AG09319 (cell line): Measurements from ENCODE around the gene FHAD1.

Source experiments
- DNase-seq: peaks from one replicate; pipeline ENCODE4 v3.0.0-alpha.2; 2010; ENCODE audit warnings: low read depth; ENCODE audit errors: extremely low read depth
- TF ChIP-seq, protein P1 (sequence below): IDR thresholded peaks from 2 replicates; pipeline ENCODE4 v1.5.1; 2011; ENCODE audit warnings: low read depth, mild to moderate bottlenecking, inconsistent platforms, low read length, moderate library complexity

Gene FHAD1

DNA sequence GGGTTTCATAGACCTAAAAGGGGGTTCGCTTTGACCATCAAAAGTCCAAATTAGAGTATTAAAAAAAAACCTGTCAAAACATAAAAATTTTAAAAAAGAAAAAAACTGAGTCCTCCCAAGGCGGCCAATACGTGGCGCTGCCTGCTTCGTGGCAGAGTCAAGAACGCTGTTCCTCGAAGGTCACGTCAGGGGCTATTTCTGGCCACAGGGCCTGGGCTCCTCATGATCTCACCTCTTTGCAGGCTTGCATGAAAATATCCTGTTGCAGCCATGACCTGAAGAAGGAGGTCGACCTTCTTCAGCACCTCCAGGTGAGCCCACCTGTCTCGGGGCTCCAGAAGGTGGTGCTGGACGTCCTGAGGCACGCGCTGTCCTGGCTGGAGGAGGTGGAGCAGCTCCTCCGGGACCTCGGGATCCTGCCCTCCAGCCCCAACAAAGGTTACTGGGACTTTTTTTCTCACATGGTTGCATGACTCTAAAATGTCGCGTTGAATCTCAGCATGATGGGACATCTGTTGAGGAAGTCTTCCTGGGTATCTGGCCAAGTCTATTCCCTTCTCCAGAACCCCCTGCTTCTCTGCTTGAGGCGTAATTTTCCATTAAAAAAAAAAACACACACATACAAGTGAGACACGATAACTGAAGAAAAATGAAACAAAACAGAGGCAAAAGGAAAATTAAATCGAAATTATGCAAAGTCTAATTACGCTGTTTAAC is 82.2 kb downstream of the FHAD1 start:
- no peak for DNase-seq
- TF ChIP-seq, protein P1, sequence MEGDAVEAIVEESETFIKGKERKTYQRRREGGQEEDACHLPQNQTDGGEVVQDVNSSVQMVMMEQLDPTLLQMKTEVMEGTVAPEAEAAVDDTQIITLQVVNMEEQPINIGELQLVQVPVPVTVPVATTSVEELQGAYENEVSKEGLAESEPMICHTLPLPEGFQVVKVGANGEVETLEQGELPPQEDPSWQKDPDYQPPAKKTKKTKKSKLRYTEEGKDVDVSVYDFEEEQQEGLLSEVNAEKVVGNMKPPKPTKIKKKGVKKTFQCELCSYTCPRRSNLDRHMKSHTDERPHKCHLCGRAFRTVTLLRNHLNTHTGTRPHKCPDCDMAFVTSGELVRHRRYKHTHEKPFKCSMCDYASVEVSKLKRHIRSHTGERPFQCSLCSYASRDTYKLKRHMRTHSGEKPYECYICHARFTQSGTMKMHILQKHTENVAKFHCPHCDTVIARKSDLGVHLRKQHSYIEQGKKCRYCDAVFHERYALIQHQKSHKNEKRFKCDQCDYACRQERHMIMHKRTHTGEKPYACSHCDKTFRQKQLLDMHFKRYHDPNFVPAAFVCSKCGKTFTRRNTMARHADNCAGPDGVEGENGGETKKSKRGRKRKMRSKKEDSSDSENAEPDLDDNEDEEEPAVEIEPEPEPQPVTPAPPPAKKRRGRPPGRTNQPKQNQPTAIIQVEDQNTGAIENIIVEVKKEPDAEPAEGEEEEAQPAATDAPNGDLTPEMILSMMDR = peak; percentile 48

DNA sequence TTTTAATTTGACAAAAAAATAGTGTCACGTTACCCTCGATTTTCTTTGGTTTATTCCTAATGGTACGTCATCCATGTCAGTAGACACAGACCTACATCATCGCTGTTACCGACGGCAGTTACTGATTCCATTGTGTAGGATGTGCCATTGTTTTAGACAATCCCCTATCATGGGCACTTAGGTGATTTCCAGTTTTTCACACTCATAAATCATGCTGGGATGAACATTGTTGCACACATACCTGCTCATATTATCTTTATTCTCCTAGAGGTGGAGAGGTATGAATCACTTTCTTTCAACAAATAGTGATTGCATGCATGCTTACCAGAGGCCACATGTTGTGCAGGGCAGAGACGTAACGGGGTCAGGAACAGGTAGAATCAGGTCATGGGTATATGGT is 83.0 kb downstream of the FHAD1 start:
- DNase-seq = no peak
- TF ChIP-seq, protein P1 = no peak

- TF ChIP-seq, protein P1 = no peak
- DNase-seq = no peak
Observed at GRCh38 chr1:15331180-15331579, 84.2 kb downstream of the FHAD1 start.

GRCh38 chr1:15331734-15332133 is 84.7 kb downstream of the FHAD1 start:
- DNase-seq = no peak
- TF ChIP-seq, protein P1 = no peak

DNA sequence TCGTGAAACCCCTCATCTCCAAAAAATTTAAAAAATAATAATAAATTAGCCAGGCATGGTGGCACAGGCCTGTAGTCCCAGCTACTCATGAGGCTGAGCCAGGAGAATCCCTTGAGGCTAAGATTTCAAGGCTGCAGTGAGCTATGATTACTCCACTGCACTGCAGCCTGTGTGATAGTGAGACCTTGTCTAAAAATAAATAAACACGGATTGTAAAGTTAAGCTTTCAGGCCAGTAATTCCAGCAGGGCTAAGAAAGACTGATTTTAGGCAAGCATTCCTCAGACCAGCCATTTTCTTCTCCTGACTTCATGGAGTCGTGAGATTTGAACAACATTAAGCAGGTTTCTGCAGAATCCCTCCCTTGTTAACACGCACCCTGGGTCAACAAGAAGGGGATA is 85.5 kb downstream of the FHAD1 start:
- no peak for DNase-seq
- TF ChIP-seq, protein P1 = no peak

GRCh38 chr1:15332952-15333715 is 86.1 kb downstream of the FHAD1 start:
- TF ChIP-seq, protein P1 = no peak
- no peak for DNase-seq

- DNase-seq = no peak
- TF ChIP-seq, protein P1 = no peak
Observed at GRCh38 chr1:15334995-15335394, 88.0 kb downstream of the FHAD1 start.
